ENCODE data around the gene THBS4.

The THBS4 gene

GRCh38 chr5:80052464-80052863 lies 17.3 kb downstream of the THBS4 start:
- H3K27me3 ChIP-seq (ENCODE audit: control insufficient read depth in 1 of 2, insufficient read depth in 2 of 2, low read length in 2 of 2), result no peaks in the 10 kb centered on the region
- H3K4me3 ChIP-seq (ENCODE audit: low read depth in 1 of 2, low read length in 2 of 2), result no peak overlapping the region
- H3K9me3 ChIP-seq (ENCODE audit: low read length), result no peaks in the 10 kb centered on the region

GRCh38 chr5:80054682-80055081 lies 19.5 kb downstream of the THBS4 start:
- H3K9ac ChIP-seq (ENCODE audit: low read length), result no peak overlapping the region
- no peak overlapping the region for H3K27ac ChIP-seq (ENCODE audit: low read depth, low read length)
- no peaks in the 10 kb centered on the region for H3K27me3 ChIP-seq (ENCODE audit: control insufficient read depth in 1 of 2, insufficient read depth in 2 of 2, low read length in 2 of 2)
- no peaks in the 10 kb centered on the region for H3K4me1 ChIP-seq (ENCODE audit: insufficient read depth, low read length)
- no peak overlapping the region for H3K4me3 ChIP-seq (ENCODE audit: low read depth in 1 of 2, low read length in 2 of 2)
- H3K9me3 ChIP-seq (ENCODE audit: low read length), result no peaks in the 10 kb centered on the region
- no peaks in the 10 kb centered on the region for H3K36me3 ChIP-seq (ENCODE audit: insufficient read depth, low read length)

More at GRCh38 chr5:80052464-80052863, 17.3 kb downstream of the THBS4 start:
- no peak overlapping the region for H3K9ac ChIP-seq (ENCODE audit: low read length)
- no peaks in the 10 kb centered on the region for H3K36me3 ChIP-seq (ENCODE audit: insufficient read depth, low read length)
- no peak overlapping the region for H3K27ac ChIP-seq (ENCODE audit: low read depth, low read length)
- H3K4me1 ChIP-seq (ENCODE audit: insufficient read depth, low read length), result no peaks in the 10 kb centered on the region

GRCh38 chr5:80055491-80056170 lies 20.5 kb downstream of the THBS4 start:
- Histone ChIP-seq H3K27ac (ENCODE audit: low read depth, low read length) (no peak overlapping the region), H3K27me3 (ENCODE audit: control insufficient read depth in 1 of 2, insufficient read depth in 2 of 2, low read length in 2 of 2) (no peaks in the 10 kb centered on the region), H3K4me1 (ENCODE audit: insufficient read depth, low read length) (no peaks in the 10 kb centered on the region), H3K4me3 (ENCODE audit: low read depth in 1 of 2, low read length in 2 of 2) (no peak overlapping the region), H3K9me3 (ENCODE audit: low read length) (no peaks in the 10 kb centered on the region), H3K9ac (ENCODE audit: low read length) (no peak overlapping the region), H3K36me3 (ENCODE audit: insufficient read depth, low read length) (no peaks in the 10 kb centered on the region)

GRCh38 chr5:80057099-80057498 lies 22.0 kb downstream of the THBS4 start:
- Histone ChIP-seq H3K9me3 (ENCODE audit: low read length) (no peaks in the 10 kb centered on the region), H3K4me1 (ENCODE audit: insufficient read depth, low read length) (no peaks in the 10 kb centered on the region), H3K4me3 (ENCODE audit: low read depth in 1 of 2, low read length in 2 of 2) (no peak overlapping the region), H3K9ac (ENCODE audit: low read length) (no peak overlapping the region), H3K36me3 (ENCODE audit: insufficient read depth, low read length) (no peaks in the 10 kb centered on the region), H3K27me3 (ENCODE audit: control insufficient read depth in 1 of 2, insufficient read depth in 2 of 2, low read length in 2 of 2) (no peaks in the 10 kb centered on the region), H3K27ac (ENCODE audit: low read depth, low read length) (no peak overlapping the region)

GRCh38 chr5:80057921-80058320 lies 22.8 kb downstream of the THBS4 start:
- H3K27ac ChIP-seq (ENCODE audit: low read depth, low read length), result no peak overlapping the region
- H3K36me3 ChIP-seq (ENCODE audit: insufficient read depth, low read length), result no peaks in the 10 kb centered on the region
- H3K9ac ChIP-seq (ENCODE audit: low read length), result no peak overlapping the region
- no peaks in the 10 kb centered on the region for H3K4me1 ChIP-seq (ENCODE audit: insufficient read depth, low read length)
- H3K9me3 ChIP-seq (ENCODE audit: low read length), result no peaks in the 10 kb centered on the region
- H3K27me3 ChIP-seq (ENCODE audit: control insufficient read depth in 1 of 2, insufficient read depth in 2 of 2, low read length in 2 of 2), result no peaks in the 10 kb centered on the region
- no peak overlapping the region for H3K4me3 ChIP-seq (ENCODE audit: low read depth in 1 of 2, low read length in 2 of 2)

- Histone ChIP-seq H3K9me3 (ENCODE audit: low read length) (no peaks in the 10 kb centered on the region), H3K4me3 (ENCODE audit: low read depth in 1 of 2, low read length in 2 of 2) (no peak overlapping the region), H3K27me3 (ENCODE audit: control insufficient read depth in 1 of 2, insufficient read depth in 2 of 2, low read length in 2 of 2) (no peaks in the 10 kb centered on the region), H3K27ac (ENCODE audit: low read depth, low read length) (no peak overlapping the region), H3K36me3 (ENCODE audit: insufficient read depth, low read length) (no peaks in the 10 kb centered on the region), H3K9ac (ENCODE audit: low read length) (no peak overlapping the region), H3K4me1 (ENCODE audit: insufficient read depth, low read length) (no peaks in the 10 kb centered on the region)
These were observed 24.3 kb downstream of the THBS4 start for GRCh38 chr5:80059354-80059980.

GRCh38 chr5:80060966-80061365 lies 25.8 kb downstream of the THBS4 start:
- Histone ChIP-seq H3K27me3 (ENCODE audit: control insufficient read depth in 1 of 2, insufficient read depth in 2 of 2, low read length in 2 of 2) (no peaks in the 10 kb centered on the region), H3K9me3 (ENCODE audit: low read length) (no peaks in the 10 kb centered on the region), H3K4me1 (ENCODE audit: insufficient read depth, low read length) (no peaks in the 10 kb centered on the region), H3K4me3 (ENCODE audit: low read depth in 1 of 2, low read length in 2 of 2) (no peak overlapping the region), H3K27ac (ENCODE audit: low read depth, low read length) (no peak overlapping the region), H3K36me3 (ENCODE audit: insufficient read depth, low read length) (no peaks in the 10 kb centered on the region), H3K9ac (ENCODE audit: low read length) (no peak overlapping the region)

GRCh38 chr5:80061547-80061946 lies 26.4 kb downstream of the THBS4 start:
- Histone ChIP-seq H3K27me3 (ENCODE audit: control insufficient read depth in 1 of 2, insufficient read depth in 2 of 2, low read length in 2 of 2) (no peaks in the 10 kb centered on the region), H3K4me3 (ENCODE audit: low read depth in 1 of 2, low read length in 2 of 2) (no peak overlapping the region), H3K4me1 (ENCODE audit: insufficient read depth, low read length) (no peaks in the 10 kb centered on the region), H3K36me3 (ENCODE audit: insufficient read depth, low read length) (no peaks in the 10 kb centered on the region), H3K9me3 (ENCODE audit: low read length) (no peaks in the 10 kb centered on the region), H3K27ac (ENCODE audit: low read depth, low read length) (no peak overlapping the region), H3K9ac (ENCODE audit: low read length) (no peak overlapping the region)

GRCh38 chr5:80064124-80064523 lies 29.0 kb downstream of the THBS4 start:
- H3K27ac ChIP-seq (ENCODE audit: low read depth, low read length), result no peak overlapping the region
- no peak overlapping the region for H3K4me3 ChIP-seq (ENCODE audit: low read depth in 1 of 2, low read length in 2 of 2)
- no peaks in the 10 kb centered on the region for H3K27me3 ChIP-seq (ENCODE audit: control insufficient read depth in 1 of 2, insufficient read depth in 2 of 2, low read length in 2 of 2)

GRCh38 chr5:80067016-80067415 lies 31.9 kb downstream of the THBS4 start:
- no peaks in the 10 kb centered on the region for H3K27me3 ChIP-seq (ENCODE audit: control insufficient read depth in 1 of 2, insufficient read depth in 2 of 2, low read length in 2 of 2)
- no peak overlapping the region for H3K9ac ChIP-seq (ENCODE audit: low read length)
- no peaks in the 10 kb centered on the region for H3K4me1 ChIP-seq (ENCODE audit: insufficient read depth, low read length)
- no peak overlapping the region for H3K27ac ChIP-seq (ENCODE audit: low read depth, low read length)
- H3K4me3 ChIP-seq (ENCODE audit: low read depth in 1 of 2, low read length in 2 of 2), result no peak overlapping the region
- H3K9me3 ChIP-seq (ENCODE audit: low read length), result no peaks in the 10 kb centered on the region
- H3K36me3 ChIP-seq (ENCODE audit: insufficient read depth, low read length), result no peaks in the 10 kb centered on the region

More at GRCh38 chr5:80064124-80064523, 29.0 kb downstream of the THBS4 start:
- no peak overlapping the region for H3K9ac ChIP-seq (ENCODE audit: low read length)
- no peaks in the 10 kb centered on the region for H3K9me3 ChIP-seq (ENCODE audit: low read length)
- H3K4me1 ChIP-seq (ENCODE audit: insufficient read depth, low read length), result no peaks in the 10 kb centered on the region
- no peaks in the 10 kb centered on the region for H3K36me3 ChIP-seq (ENCODE audit: insufficient read depth, low read length)

- no peak overlapping the region for H3K4me3 ChIP-seq (ENCODE audit: low read depth in 1 of 2, low read length in 2 of 2)
- no peaks in the 10 kb centered on the region for H3K9me3 ChIP-seq (ENCODE audit: low read length)
- H3K4me1 ChIP-seq (ENCODE audit: insufficient read depth, low read length), result no peaks in the 10 kb centered on the region
- no peaks in the 10 kb centered on the region for H3K36me3 ChIP-seq (ENCODE audit: insufficient read depth, low read length)
- no peak overlapping the region for H3K27ac ChIP-seq (ENCODE audit: low read depth, low read length)
- no peak overlapping the region for H3K9ac ChIP-seq (ENCODE audit: low read length)
- H3K27me3 ChIP-seq (ENCODE audit: control insufficient read depth in 1 of 2, insufficient read depth in 2 of 2, low read length in 2 of 2), result no peaks in the 10 kb centered on the region
These were observed 32.5 kb downstream of the THBS4 start for GRCh38 chr5:80067531-80068245.
